GM19438 (cell line): ENCODE data around the gene ERP29.
"Not testable (repeated sequence)": the region's sequence is repeated elsewhere in the genome, so short reads cannot be mapped to it uniquely, and the experiment has no call there.

Experiments
- ATAC-seq: cut with Tn5 transposase; IDR thresholded peaks from one replicate; pipeline ENCODE4 v1.9.1; 2021; ENCODE audit warnings: low read depth; ENCODE audit not compliant: unreplicated experiment

The ERP29 gene

DNA sequence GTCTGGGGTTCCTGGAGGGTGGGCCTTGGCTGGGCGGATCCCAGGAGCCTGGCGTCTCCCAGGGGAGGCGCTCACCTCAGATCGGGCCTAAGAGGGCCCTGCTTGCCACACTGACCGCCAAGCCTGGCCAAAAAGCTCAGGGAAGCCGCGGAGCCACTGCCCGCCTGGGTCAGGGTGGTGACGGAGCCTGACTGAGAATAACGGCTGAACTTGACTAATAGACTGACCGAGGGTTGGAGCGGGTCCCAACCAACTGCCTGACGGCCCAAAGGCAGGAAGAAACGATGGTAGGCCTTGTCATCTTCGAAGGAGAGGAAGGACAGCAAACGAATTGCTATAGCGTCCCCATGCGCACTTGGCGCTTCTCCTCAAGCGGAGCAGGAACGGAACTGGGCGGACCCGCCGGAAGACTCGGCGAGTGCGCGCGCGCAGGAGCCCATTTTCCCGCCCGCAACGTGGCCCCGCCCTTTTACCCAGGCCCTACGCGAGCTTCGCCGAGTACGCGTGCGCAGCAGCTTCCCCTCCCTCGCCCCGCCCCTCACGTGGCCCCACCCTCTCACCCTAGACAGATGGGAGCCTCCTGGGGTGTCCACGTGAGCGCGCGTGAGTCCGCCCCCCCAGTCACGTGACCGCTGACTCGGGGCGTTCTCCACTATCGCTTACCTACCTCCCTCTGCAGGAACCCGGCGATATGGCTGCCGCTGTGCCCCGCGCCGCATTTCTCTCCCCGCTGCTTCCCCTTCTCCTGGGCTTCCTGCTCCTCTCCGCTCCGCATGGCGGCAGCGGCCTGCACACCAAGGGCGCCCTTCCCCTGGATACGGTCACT lies at the start of gene ERP29, which contains the start of gene TMEM116:
ERP29 (plus strand) TSS at position 652 of the 826 bp plus-strand sequence; CDS start at position 692, 40 bp downstream.
TMEM116 (minus strand) TSS at position 391 of the 826 bp plus-strand sequence. CDS start 7,895 bp downstream, outside the sequence.
- ATAC-seq: peak; percentile 60

DNA sequence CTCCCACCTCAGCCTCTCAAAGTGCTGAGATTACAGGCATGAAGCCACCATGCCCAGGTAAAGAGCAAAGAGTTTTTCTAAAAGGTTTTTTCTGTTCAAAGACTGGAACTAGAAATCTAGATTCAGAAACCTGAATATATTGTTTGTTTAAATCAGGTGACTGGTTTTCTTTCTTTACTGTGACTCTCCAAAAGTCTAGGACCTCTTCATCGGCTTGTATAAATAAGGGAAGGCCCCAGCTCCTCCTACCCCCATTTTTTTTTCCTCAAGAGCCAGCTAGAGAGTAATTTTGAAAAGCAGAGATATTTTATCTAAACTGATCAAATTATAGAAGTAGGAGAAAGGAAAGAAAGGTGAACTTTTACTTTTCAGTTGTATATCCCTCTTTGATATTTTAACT lies 48.3 kb upstream of the ERP29 start:
- no peak for ATAC-seq

DNA sequence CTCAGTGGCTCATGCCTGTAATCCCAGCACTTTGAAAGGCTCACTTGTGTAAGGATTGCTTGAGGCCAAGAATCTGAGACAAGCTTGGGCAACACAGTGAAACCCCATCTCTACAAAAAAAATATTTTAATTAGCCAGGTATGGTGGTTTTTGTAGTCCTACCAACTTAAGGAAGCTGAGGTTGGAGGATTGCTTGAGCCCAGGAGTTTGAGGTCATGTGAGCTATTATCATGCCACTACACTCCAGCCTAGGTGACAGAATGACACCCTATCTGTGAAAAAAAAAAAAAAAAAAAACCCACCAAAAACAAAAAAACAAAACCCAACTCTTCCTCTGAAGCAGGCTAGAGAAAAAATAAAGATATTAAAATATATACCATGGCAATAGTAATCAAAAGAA lies 41.4 kb upstream of the ERP29 start:
- ATAC-seq: no peak

DNA sequence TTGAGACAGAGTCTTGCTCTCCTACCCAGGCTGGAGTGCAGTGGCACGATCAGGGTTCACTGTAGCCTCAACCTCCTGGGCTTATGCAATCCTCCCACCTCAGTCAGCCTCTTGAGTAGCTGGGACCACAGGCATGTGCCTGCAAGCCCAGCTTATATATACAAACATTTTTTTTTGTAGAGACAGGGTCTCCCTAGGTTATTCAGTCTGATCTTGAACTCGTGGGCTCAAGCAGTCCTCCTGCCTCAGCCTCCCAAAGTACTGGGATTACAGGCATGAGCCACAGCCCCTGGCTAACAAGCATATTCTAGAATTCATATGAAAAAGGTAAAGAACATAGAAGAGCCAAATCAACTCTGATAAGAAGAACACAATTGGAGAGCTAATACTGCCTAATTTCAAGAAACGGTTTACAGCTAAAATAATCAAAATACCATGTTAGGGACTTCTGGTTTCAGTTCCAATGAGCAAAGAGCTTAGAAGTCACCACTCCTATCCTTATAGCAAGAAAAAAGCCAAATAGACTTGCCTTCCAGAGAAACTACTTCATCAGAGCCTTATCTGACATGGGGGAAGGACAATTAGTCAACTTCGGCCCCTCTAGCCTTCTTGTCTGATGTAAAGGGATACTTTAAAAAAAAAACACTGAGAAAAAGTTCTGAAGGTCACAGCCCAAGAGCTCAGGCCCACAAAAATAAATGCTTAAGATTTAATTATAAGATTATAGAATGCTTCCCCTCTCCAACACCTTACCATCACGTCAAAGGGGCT lies 37.9 kb upstream of the ERP29 start:
- no peak for ATAC-seq

DNA sequence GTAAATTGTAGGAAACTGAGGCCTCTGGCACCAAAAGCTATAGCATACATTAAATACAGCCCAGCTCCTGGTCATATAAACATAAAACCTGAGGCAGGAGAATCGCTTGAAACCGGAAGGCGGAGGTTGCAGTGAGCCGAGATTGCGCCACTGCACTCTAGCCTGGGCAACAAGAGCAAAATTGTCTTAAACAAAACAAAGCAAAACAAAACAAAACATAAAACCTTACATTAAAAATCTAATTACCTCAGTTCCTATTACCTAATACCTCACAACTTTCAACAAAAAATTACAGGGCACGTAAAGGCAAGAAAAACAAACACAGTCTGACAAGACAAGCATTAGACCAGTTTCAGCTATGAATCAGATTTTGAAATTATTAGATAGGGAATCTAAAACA lies 36.9 kb upstream of the ERP29 start:
- ATAC-seq: no peak

DNA sequence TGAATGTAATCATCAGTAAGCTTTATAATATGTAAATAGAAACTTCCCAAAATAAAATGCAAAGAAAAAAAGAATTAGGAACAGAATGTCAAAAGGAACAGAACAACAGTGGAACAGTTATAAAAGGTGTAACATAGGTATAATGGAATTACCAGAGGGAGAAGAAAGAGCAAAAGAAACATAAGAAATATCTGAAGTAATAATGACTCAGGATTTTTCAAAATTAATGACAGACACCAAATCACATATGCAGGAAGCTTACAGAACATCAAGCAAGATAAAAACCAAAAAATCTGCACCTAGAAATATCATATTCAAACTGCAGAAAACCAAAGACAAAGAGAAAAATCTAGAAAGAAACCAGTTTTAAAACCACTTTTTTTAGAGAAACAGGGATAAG lies 36.4 kb upstream of the ERP29 start:
- no peak for ATAC-seq

DNA sequence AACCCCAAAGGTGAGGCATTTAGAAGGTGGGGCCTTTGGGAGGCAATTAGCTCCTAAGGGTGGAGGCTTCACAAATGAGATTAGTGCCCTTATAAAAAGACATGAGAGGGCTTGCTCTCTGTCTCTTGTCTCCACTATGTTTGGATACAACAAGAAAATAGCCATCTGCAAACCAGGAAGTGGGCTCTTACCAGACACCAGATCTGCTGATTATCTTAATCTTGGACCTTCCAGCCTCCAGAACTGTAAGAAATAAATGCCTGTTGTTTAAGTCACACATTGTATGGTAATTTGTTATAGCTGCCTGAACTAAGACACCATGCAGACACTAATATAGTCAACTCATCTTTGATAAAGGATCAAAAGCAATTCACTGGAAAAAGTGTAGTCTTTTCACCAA lies 34.7 kb upstream of the ERP29 start:
- ATAC-seq: no peak

DNA sequence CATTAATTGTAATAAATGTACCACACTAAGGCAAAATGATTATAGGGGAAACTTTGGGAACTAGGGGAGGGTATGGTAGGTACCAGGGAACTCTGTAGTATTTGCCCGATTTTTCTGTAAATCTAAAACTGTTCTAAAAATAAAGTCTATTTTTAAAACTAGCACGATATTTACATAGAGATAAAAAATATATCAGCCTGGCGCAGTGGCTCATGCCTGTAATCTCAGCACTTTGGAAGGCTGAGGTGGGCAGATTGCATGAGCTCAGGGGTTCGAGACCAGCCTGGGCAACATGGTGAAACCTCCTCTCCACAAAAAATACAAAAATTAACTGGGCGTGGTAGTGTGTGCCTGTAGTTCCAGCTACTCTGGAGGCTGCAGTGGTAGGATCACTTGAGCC lies 32.6 kb upstream of the ERP29 start:
- no peak for ATAC-seq

DNA sequence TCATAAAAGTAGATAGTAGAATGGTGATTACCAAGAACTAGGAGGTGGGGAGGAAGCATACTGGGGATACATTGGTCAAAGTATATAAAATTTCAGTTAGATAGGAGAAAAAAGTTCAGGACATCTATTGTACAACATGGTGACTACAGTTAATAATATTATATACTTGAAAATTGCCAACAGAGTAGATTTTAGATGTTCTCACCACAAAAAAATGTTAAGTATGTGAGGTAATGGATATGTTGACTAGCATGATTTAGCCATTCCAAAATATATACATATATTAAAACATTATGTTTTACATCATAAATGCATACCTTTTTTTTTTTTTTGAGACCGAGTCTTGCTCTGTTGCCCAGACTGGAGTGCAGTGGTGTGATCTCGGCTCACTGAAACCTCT lies 31.2 kb upstream of the ERP29 start:
- ATAC-seq: no peak

DNA sequence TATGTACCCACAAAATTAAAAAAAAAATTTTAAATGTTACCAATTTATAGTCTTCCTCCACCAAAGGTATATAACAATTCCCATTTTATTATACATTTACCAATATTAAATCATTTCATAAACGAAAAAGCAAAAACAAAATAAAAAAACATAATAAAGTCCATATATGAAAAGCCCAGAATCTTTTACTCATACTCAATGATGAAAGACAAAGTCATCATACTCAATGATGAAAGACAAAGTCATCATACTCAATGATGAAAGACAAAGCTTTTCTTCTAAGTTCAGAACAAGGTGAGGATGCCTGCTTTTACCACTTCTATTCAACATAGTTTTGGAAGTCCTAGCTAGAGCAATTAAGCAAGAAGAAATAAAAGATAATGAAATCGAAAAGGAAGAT lies 28.4 kb upstream of the ERP29 start:
- no peak for ATAC-seq

DNA sequence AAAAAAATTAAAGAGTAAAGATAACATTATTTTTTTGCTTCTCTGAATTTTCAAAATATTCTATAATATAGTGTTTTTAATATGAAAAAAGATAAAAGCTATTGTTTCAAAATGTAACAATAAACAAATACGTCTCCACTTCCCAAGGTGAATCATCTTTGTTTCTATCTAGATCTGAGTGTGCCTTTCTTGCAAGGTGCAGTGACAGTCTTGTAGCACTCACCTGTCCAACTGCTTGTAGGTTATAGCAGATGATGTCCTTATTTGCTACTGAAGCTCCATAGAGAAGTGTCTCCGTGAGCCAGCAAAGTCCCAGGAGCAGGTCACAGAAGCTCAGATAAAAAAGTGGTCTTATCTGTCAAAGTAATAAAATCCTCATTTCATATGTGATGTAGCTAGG lies 21.7 kb upstream of the ERP29 start:
- ATAC-seq: no peak

DNA sequence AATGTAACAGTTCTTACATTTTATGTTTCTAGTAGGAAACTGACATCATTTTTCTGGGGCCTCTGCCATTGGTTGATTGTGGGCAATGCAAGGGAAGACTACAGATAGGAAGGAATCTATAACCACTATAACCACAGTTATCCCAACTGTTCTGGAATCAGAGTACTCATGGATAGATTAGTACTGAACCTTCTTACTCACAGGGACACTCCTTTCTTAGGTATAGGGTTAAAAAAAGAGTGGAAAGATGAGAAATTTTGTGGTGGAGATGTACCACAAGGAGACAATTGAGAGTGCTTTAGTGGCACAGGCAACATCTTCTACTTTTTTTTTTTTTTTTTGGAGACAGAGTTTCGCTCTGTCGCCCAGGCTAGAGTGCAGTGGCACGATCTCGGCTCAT lies 21.3 kb upstream of the ERP29 start:
- ATAC-seq: no peak

DNA sequence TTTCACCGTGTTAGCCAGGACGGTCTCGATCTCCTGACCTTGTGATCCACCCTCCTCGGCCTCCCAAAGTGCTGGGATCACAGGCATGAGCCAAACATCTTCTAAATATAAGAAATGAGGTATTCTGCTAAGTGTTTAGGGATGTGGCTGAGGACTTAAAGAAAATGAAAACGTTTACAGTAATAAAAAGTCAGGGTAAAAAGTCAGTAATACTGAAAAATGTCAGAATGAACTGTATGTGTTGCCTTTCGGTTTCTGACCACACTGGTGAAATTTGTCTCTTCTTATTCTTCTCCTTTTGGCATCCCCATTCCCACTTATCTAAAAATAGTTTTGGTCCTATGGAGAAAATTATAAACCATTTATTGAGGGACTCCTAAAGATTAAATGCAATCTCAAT lies 20.8 kb upstream of the ERP29 start:
- ATAC-seq: no peak

DNA sequence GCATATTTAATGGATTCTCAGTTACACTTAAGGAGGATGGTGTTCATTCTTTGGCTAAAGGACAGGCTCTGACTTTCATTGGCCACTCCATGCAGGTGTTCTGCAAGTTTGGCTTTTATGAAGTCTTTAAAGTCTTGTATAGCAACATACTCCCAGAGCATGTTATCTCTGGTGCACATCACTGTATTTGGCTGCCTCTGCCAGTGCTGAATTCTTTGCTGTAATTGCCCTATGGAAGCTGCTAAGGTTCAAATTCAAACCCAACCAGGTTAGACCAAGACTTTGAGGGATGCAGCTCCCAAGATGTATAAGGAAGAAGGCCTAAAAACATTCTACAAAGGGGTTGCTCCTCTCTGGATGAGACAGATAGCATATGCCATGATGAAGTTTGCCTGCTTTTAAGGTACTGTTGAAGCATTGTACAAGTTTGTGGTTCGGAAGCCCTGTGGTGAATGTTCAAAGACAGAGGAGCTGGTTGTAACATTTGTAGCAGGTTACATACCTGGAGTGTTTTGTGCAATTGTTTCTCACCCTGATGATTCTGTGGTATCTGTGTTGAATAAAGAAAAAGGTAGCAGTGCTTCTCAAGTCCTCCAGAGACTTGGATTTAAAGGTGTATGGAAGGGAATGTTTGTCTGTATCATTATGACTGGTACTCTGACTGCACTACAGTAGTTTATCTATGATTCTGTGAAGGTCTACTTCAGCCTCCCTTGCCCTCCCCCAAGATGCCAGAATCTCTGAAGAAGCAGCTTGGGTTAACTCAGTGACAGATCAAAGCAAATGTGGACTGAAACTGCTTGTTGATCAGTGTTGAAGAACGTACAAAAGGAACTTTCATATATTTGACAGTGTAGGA lies 19.7 kb upstream of the ERP29 start:
- no peak for ATAC-seq

DNA sequence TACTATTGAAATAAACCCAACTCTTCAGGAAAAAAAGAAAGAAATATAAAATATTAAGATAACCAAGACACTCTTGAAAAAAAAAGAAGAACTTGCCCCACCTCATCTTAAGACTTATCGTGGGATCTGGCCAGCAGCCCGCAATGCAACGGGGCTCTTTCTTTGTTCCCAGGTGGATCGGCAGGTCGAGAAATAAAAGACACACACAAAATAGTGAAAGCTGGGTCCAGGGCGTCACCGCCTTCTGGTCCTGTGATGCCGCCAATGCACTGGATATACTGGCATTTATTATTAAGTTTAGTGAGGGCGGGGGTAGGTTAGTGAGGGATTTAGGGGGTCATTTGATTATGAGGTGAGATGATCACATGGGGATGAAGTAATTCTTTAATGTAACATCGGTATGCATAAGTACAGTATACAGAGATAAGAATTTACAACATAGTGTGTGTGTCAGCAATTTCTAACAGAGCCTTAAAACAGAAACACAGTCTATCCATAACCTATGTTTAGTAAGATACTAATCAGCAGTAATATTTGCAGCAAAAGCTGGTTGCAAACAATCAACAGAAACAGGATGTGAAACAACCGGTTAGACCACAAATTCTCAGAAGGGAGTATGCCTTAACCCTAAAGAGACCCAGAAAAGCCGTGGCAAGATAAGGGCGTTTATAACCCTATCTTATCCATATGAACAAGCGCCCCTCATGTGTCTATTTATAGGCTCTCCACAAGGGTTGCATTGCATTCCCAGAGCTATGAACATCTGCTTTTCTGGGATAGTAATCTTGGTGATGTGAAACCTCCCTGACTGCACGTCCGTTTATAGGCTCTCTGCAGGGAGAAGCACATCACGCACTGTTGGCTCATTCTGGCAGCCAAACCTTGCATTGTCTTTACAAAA lies 18.8 kb upstream of the ERP29 start:
- ATAC-seq: not testable (repeated sequence)

DNA sequence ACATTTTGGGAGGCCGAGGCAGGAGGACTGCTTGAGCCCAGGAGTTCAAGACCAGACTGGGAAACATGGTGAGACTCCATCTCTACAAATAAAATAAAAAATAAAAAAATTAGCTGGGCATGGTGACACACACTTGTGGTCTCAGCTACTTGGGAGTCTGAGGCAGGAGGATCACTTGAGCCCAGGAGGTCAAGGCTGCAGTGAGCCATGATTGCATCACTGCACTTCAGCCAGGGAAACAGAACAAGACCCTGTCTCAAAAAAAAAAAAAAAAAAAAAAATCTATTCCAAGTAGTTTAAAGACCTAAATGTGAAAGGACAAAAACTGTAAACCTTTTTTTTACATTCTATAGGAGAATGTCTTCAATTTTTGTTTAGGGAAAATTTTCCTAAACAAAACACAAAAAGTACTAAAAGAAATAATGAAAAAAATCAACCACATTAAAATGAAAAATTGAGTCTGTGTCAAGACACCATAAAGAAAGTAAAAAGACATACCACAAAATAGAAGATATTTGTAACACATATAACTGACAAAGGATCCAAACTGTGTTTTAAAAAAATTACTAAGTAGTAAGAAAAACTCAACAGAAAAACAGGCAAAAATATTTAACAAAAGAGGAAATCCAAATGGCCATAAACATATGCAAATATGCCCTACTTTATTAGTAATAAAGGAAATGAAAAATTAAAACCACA lies 17.3 kb upstream of the ERP29 start:
- no peak for ATAC-seq

DNA sequence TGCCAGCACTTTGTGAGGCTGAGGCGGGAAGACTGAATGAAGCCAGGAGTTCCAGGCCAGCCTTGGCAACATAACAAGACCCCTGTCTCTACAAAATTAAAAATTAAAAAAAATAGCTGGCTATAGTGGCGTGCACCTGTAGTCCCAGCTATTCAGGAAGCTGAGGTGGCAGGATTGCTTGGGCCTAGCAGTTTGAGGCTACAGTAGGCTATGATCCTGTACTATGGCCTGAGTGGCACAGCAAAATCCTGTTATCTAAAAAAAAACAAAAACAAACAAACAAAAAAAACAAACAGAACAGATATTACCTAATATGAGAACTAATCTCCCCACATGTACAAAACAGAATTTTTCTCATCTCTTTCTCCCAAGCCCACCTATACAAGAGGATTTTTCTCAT lies 15.9 kb upstream of the ERP29 start:
- no peak for ATAC-seq

DNA sequence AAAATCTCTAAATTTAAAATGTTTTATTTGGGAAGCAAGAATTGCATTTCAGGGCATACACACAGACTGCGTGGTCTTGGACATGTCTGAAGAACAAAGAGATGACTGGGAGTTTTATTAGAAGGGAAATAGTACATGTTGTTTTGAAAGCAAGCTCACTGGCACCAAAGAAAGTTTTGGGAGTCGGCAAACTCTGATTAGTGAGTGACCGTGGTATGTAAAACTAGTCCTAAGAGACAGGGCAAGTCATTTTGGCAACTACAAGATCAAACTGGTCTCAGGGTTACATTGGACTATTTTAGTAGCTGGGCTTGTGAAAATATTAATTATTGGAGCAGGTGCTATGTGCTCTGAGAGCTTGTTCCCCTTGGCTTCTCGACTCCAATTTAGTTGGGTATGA lies 15.2 kb upstream of the ERP29 start:
- no peak for ATAC-seq

DNA sequence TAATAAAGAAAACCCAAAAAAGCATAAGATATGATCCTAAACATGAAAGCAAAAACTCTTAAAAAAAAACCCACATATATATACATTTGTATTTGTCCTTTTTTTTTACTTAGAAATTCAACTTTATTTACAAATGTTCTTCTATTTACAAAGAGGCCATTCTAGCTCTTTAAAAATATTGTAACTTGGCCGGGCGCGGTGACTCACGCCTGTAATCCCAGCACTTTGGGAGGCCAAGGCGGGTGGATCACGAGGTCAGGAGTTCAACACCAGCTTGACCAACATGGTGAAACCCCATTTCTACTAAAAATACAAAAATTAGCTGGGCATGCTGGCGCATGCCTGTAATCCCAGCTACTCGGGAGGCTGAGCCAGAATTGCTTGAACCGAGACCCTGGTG lies 14.1 kb upstream of the ERP29 start:
- not testable (repeated sequence) for ATAC-seq
